ENCODE results near the gene BCAR3.

GRCh38 chr1:93559695-93560094, 121.9 kb downstream of the BCAR3 start:
- TF ChIP-seq CTCF (IDR thresholded peaks at IDR 0.05; ENCODE audit: poor library complexity) = no peak
- no peak for TF ChIP-seq EZH2 (IDR thresholded peaks at IDR 0.05; ENCODE audit: borderline replicate concordance)
- no peak for TF ChIP-seq EZH2phosphoT487 (IDR thresholded peaks at IDR 0.05; ENCODE audit: low read depth, severe bottlenecking, unreplicated experiment)
